ENCODE results near the gene VAT1L. TPM values are rescaled to one million over a fixed set of nuclear protein-coding genes. Genes with fewer than 3 reads are reported as not detected.

VAT1L gene
- total and polyA plus RNA-seq, 8 donors: 0.61 to 5.1 (median 1.3) TPM; not detected in 2

DNA sequence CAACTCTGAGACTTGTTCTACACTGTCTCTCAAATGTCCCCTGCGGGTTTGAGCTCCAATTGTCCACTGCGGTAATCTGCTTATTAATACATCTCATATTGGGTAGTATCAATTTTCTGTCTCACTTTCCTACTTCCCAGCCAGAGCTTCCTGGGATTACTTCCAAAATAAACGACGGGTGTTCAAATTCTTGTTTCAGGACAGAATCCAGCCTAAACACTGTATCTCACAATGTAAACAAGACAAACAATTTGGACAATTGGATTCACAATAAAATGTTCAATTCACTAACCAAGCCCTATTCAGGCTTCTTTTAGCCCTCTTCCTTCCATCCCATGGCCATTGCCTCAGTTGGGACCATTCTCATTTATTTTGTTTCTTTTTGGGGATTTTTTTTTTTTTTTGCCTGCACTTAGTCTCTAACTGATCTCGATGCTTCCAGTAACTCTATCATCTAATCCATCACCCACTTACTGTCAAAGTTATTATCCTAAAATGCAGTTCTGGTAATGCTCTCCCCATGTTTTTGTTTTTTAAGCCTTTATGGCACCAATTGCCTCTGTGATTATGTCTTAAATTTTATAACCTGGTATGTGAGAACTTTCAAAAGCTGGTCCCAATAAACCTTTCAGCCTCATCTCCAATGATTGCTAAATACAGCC lies 2.0 kb upstream of the VAT1L start:
- intact Hi-C loops (cut with DNase I; ENCODE audit: low total_unique reads): no loop called here
- H3K27ac ChIP-seq: no peak overlapping the region
- peaks cover 16 to 68% (median 27%) of the 10 kb centered on the region in 3 donors for H3K27me3 ChIP-seq
- no peak for TF ChIP-seq POLR2AphosphoS5 (IDR thresholded peaks at IDR 0.05)
- TF ChIP-seq, protein P1, sequence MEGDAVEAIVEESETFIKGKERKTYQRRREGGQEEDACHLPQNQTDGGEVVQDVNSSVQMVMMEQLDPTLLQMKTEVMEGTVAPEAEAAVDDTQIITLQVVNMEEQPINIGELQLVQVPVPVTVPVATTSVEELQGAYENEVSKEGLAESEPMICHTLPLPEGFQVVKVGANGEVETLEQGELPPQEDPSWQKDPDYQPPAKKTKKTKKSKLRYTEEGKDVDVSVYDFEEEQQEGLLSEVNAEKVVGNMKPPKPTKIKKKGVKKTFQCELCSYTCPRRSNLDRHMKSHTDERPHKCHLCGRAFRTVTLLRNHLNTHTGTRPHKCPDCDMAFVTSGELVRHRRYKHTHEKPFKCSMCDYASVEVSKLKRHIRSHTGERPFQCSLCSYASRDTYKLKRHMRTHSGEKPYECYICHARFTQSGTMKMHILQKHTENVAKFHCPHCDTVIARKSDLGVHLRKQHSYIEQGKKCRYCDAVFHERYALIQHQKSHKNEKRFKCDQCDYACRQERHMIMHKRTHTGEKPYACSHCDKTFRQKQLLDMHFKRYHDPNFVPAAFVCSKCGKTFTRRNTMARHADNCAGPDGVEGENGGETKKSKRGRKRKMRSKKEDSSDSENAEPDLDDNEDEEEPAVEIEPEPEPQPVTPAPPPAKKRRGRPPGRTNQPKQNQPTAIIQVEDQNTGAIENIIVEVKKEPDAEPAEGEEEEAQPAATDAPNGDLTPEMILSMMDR (IDR thresholded peaks at IDR 0.05): no peak
- no peak for TF ChIP-seq POLR2A (IDR thresholded peaks at IDR 0.05)
- no peak for TF ChIP-seq EP300 (IDR thresholded peaks at IDR 0.05)
- no peak overlapping the region for H3K4me3 ChIP-seq
- H3K36me3 ChIP-seq: no peaks in the 10 kb centered on the region
- DNase-seq: no peak
- 52 to 68% (median 62%) methylated on average over 5 of the region's 5 CpGs for WGBS, 5 donors
- H3K4me1 ChIP-seq: peaks cover 6 to 19% (median 15%) of the 10 kb centered on the region in 4 donors
- H3K9me3 ChIP-seq: no peaks in the 10 kb centered on the region

DNA sequence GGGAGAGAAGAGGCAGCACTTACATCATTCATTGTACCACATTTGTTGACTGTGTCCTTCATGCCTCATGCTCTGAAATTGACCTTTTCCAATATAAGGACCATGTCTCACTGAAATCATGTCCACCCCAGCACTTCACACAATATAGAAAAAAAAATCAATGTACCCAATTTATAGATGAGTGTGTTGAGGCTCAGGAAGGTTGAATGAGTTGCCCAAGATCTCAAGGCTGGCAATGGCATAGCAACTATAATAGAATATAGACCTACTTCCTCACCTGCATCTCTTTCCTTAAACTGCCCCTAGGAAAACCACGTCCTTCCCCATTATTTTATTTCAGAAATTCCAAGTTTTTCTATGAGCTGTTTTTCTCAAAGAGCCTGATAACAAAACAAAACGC lies 912 bp upstream of the VAT1L start:
- H3K36me3 ChIP-seq: no peaks in the 10 kb centered on the region
- H3K9me3 ChIP-seq: no peaks in the 10 kb centered on the region
- DNase-seq: no peak
- peaks cover 6 to 19% (median 15%) of the 10 kb centered on the region in 4 donors for H3K4me1 ChIP-seq
- no peak overlapping the region for H3K4me3 ChIP-seq
- peaks cover 16 to 79% (median 27%) of the 10 kb centered on the region in 3 donors for H3K27me3 ChIP-seq
- no peak overlapping the region for H3K27ac ChIP-seq
- TF ChIP-seq, protein P1 (IDR thresholded peaks at IDR 0.05): no peak
- TF ChIP-seq POLR2AphosphoS5 (IDR thresholded peaks at IDR 0.05): no peak
- intact Hi-C loops (cut with DNase I; ENCODE audit: low total_unique reads): no loop called here
- 37 to 52% (median 43%) methylated on average over 2 of the region's 2 CpGs for WGBS, 5 donors

DNA sequence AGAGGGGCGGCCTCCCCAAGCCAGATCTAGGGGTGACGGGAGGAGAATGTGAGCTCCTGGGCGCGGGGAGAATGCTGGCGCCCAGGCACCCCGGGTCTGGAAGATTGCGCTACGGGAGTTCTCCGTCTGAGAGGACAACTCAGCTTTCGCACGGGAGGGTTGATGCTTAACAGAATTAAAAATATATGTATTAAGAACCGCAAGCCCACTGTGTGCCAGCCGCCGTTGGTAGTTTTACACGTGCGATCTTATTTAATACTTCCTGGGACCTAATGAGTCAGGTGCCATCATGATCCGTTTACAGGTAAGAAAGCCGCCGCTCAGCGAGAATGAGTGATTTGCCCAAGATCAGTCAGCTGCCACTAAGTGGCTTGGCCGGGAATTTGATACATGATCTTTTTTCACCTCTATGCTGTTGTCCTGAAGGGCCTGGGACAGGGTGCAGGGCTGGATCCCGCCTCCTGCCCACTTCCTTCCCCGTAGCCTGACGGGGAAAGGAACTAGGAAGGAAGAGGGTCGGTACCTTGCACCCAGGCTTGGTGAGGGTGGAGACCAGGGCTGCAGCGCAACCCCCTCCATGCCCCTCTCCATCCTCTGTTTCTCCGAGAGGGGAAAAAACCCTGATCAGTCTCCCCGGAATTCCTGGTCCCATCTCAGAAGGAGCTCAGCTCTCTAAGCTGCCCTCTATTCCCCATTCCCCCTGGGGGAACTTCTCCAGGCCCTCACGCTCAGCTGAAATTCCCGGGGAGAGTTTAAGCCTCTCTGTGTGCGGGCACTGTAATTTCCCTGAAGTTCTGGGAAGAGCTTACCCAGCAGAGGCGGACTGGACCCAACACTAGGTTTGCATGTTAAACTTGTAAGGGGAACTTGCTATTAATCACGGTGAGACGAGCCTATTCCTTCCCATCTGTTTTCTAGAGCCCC lies 983 bp downstream of the VAT1L start:
- intact Hi-C loops (cut with DNase I; ENCODE audit: low total_unique reads): no loop called here
- TF ChIP-seq POLR2A (IDR thresholded peaks at IDR 0.05) (no peak), POLR2AphosphoS5 (IDR thresholded peaks at IDR 0.05) (no peak), EP300 (IDR thresholded peaks at IDR 0.05) (no peak)
- TF ChIP-seq, protein P1 (IDR thresholded peaks at IDR 0.05): no peak
- Histone ChIP-seq H3K36me3 (no peaks in the 10 kb centered on the region), H3K4me3 (peak overlapping the region; percentile 46 to 62 (median 52)), H3K9me3 (no peaks in the 10 kb centered on the region), H3K27me3 (peaks cover 16 to 79% (median 27%) of the 10 kb centered on the region in 3 donors), H3K27ac (no peak overlapping the region), H3K4me1 (peaks cover 6 to 19% (median 15%) of the 10 kb centered on the region in 4 donors)
- WGBS, 5 donors: 6 to 13% (median 6%) methylated on average over 33 to 34 of the region's 34 CpGs
- DNase-seq: no peak

DNA sequence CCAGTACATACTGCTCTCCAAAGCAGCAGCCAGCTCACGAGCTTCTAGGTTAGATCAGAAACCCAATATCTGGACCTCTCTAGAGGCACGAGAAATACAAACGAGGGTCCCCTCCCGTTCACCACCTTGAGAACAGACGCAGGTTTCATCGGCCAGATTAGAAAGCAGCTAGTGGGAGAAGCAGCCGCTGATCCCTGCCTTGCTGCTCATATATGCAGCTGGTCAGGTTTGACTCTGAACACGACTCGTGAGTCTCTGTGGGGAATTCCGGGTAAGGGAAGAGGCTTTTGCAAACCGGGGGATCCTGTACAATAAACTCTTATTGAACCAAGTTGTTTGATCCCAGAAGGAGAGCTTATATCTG lies 1.6 kb downstream of the VAT1L start:
- Histone ChIP-seq H3K9me3 (no peaks in the 10 kb centered on the region), H3K27me3 (peaks cover 16 to 72% (median 27%) of the 10 kb centered on the region in 3 donors), H3K36me3 (no peaks in the 10 kb centered on the region), H3K27ac (no peak overlapping the region), H3K4me1 (peaks cover 6 to 19% (median 15%) of the 10 kb centered on the region in 4 donors), H3K4me3 (no peak overlapping the region)
- no peak for DNase-seq
- 17 to 37% (median 19%) methylated on average over 10 to 11 of the region's 11 CpGs for WGBS, 5 donors
- intact Hi-C loops (cut with DNase I; ENCODE audit: low total_unique reads): no loop called here
- no peak for TF ChIP-seq POLR2AphosphoS5 (IDR thresholded peaks at IDR 0.05)
- no peak for TF ChIP-seq POLR2A (IDR thresholded peaks at IDR 0.05)
- TF ChIP-seq, protein P1 (IDR thresholded peaks at IDR 0.05): no peak
- TF ChIP-seq EP300 (IDR thresholded peaks at IDR 0.05): no peak

Measured in stomach (tissue), 9 donors.